Hepatocyte (in vitro differentiated cells): ENCODE data around the gene SLC16A8.

ENCODE experiments used
- CTCF ChIP-seq: fragments of 200-600 bp; sonication (generic); IDR thresholded peaks from 2 replicates; pipeline ENCODE4 v1.5.1; 2016; ENCODE audit warnings: antibody characterized with exemption, mild to moderate bottlenecking; ENCODE audit not compliant: poor library complexity
- EZH2 ChIP-seq: fragments of 200-600 bp; sonication (generic); IDR thresholded peaks from 2 replicates; pipeline ENCODE4 v1.6.1; 2016; ENCODE audit warnings: antibody characterized with exemption, mild to moderate bottlenecking, borderline replicate concordance
- EZH2phosphoT487 ChIP-seq: fragments of 200-600 bp; sonication (generic); IDR thresholded peaks from one replicate; pipeline ENCODE4 v1.6.1; 2018; ENCODE audit warnings: antibody characterized with exemption, mild to moderate bottlenecking, low read depth, moderate library complexity; ENCODE audit not compliant: unreplicated experiment, severe bottlenecking

GRCh38 chr22:38088629-38089473 is 4.9 kb upstream of the SLC16A8 start:
- TF ChIP-seq CTCF, result no peak
- no peak for TF ChIP-seq EZH2
- no peak for TF ChIP-seq EZH2phosphoT487
